KMS-11 (cell line): Measurements from ENCODE around the gene MYO7B.

Experiments used
- H2AFZ ChIP-seq: fragments of 200-600 bp; sonication (generic); 2 replicates; pipeline ENCODE4 v1.6.1; 2016; ENCODE audit warnings: antibody characterized with exemption, mixed run types, low read depth
- H3K27ac ChIP-seq: fragments of 200-600 bp; sonication (generic); 2 replicates; pipeline ENCODE4 v1.6.1; 2016; ENCODE audit warnings: mild to moderate bottlenecking, mixed run types
- H3K27me3 ChIP-seq: fragments of 200-600 bp; sonication (generic); 2 replicates; pipeline ENCODE4 v1.6.1; 2017; ENCODE audit warnings: mild to moderate bottlenecking, low read depth, mixed run types, moderate library complexity; ENCODE audit not compliant: insufficient read depth
- H3K36me3 ChIP-seq: fragments of 200-600 bp; sonication (generic); 2 replicates; pipeline ENCODE4 v1.6.1; 2017; ENCODE audit warnings: mild to moderate bottlenecking, mixed run types; ENCODE audit not compliant: insufficient read depth
- H3K4me1 ChIP-seq: fragments of 200-600 bp; sonication (generic); 2 replicates; pipeline ENCODE4 v1.6.1; 2016; ENCODE audit warnings: mild to moderate bottlenecking, low read depth, mixed run types; ENCODE audit not compliant: poor library complexity, severe bottlenecking
- H3K4me2 ChIP-seq: fragments of 200-600 bp; sonication (generic); 2 replicates; pipeline ENCODE4 v1.7.0; 2016; ENCODE audit warnings: mild to moderate bottlenecking, mixed run types
- H3K4me3 ChIP-seq: fragments of 200-600 bp; sonication (generic); IDR thresholded peaks from 2 replicates; pipeline ENCODE4 v1.6.1; 2017; ENCODE audit warnings: low read depth, low read length, mixed read lengths; ENCODE audit not compliant: insufficient read depth
- H3K79me2 ChIP-seq: fragments of 200-600 bp; sonication (generic); 2 replicates; pipeline ENCODE4 v1.6.1; 2016; ENCODE audit warnings: low read depth, mixed run types; ENCODE audit not compliant: insufficient read depth
- H3K9ac ChIP-seq: fragments of 200-600 bp; sonication (generic); 2 replicates; pipeline ENCODE4 v1.6.1; 2016; ENCODE audit warnings: mild to moderate bottlenecking, mixed run types
- H4K20me1 ChIP-seq: fragments of 200-600 bp; sonication (generic); 2 replicates; pipeline ENCODE4 v1.6.1; 2016; ENCODE audit warnings: mild to moderate bottlenecking, mixed run types; ENCODE audit not compliant: insufficient read depth
- CTCF ChIP-seq: fragments of 200-600 bp; sonication (generic); conservative IDR thresholded peaks from 2 replicates; pipeline ENCODE4 v1.6.1; 2017; ENCODE audit warnings: low read depth, mild to moderate bottlenecking, antibody characterized with exemption, low read length, moderate library complexity, mixed read lengths

Gene MYO7B

GRCh38 chr2:127584047-127584446, 48.6 kb downstream of the MYO7B start:
- no peak overlapping the region for H3K4me3 ChIP-seq
- H2AFZ ChIP-seq, result no peak overlapping the region
- H3K4me2 ChIP-seq, result no peak overlapping the region
- H3K4me1 ChIP-seq, result no peaks in the 10 kb centered on the region
- H4K20me1 ChIP-seq, result no peaks in the 10 kb centered on the region
- TF ChIP-seq CTCF, result no peak
- no peaks in the 10 kb centered on the region for H3K79me2 ChIP-seq
- H3K9ac ChIP-seq, result no peak overlapping the region
- H3K27ac ChIP-seq, result no peak overlapping the region
- no peaks in the 10 kb centered on the region for H3K27me3 ChIP-seq
- no peaks in the 10 kb centered on the region for H3K36me3 ChIP-seq

- Histone ChIP-seq H3K4me2 (no peak overlapping the region), H3K9ac (no peak overlapping the region), H4K20me1 (no peaks in the 10 kb centered on the region), H3K4me3 (no peak overlapping the region), H3K79me2 (no peaks in the 10 kb centered on the region), H3K36me3 (no peaks in the 10 kb centered on the region), H3K27me3 (no peaks in the 10 kb centered on the region), H3K27ac (no peak overlapping the region), H3K4me1 (no peaks in the 10 kb centered on the region), H2AFZ (no peak overlapping the region)
- TF ChIP-seq CTCF, result no peak
Observed at GRCh38 chr2:127584516-127585033, 49.1 kb downstream of the MYO7B start.

GRCh38 chr2:127585270-127585807, 49.9 kb downstream of the MYO7B start:
- H3K36me3 ChIP-seq, result no peaks in the 10 kb centered on the region
- TF ChIP-seq CTCF, result no peak

GRCh38 chr2:127586136-127586535, 50.7 kb downstream of the MYO7B start:
- Histone ChIP-seq H3K4me2 (no peak overlapping the region), H3K4me1 (no peaks in the 10 kb centered on the region), H4K20me1 (no peaks in the 10 kb centered on the region), H2AFZ (no peak overlapping the region), H3K27me3 (no peaks in the 10 kb centered on the region), H3K36me3 (no peaks in the 10 kb centered on the region), H3K27ac (no peak overlapping the region), H3K4me3 (no peak overlapping the region), H3K79me2 (no peaks in the 10 kb centered on the region), H3K9ac (no peak overlapping the region)
- no peak for TF ChIP-seq CTCF

More at GRCh38 chr2:127585270-127585807, 49.9 kb downstream of the MYO7B start:
- Histone ChIP-seq H3K27ac (no peak overlapping the region), H3K27me3 (no peaks in the 10 kb centered on the region), H3K9ac (no peak overlapping the region), H2AFZ (no peak overlapping the region), H4K20me1 (no peaks in the 10 kb centered on the region), H3K4me3 (no peak overlapping the region), H3K4me2 (no peak overlapping the region), H3K79me2 (no peaks in the 10 kb centered on the region), H3K4me1 (no peaks in the 10 kb centered on the region)
